NCI-H1092 (cell line): ENCODE results near the gene POU2AF1.
A peak's percentile ranks its signal among the peaks of the same experiment; 100 is the strongest.

Experiments
- DNase-seq: peaks from one replicate; lab custom pipeline; 2025; lab: John Stamatoyannopoulos, UW

Gene POU2AF1

GRCh38 chr11:111387363-111387762 lies 8.3 kb upstream of the POU2AF1 start:
- DNase-seq: peak; percentile 98

GRCh38 chr11:111386611-111387150 lies 7.6 kb upstream of the POU2AF1 start:
- DNase-seq: no peak

- no peak for DNase-seq
These were observed 5.4 kb upstream of the POU2AF1 start for GRCh38 chr11:111384494-111384893.

GRCh38 chr11:111382451-111382850 lies 3.4 kb upstream of the POU2AF1 start:
- no peak for DNase-seq

- no peak for DNase-seq
These were observed 594 bp upstream of the POU2AF1 start for GRCh38 chr11:111379602-111380136.

- DNase-seq: no peak
These were observed 752 bp downstream of the POU2AF1 start for GRCh38 chr11:111378185-111378860.

- no peak for DNase-seq
These were observed 2.7 kb downstream of the POU2AF1 start for GRCh38 chr11:111376181-111376871.

GRCh38 chr11:111373590-111373989 lies 5.5 kb downstream of the POU2AF1 start:
- DNase-seq: no peak

- DNase-seq: peak; percentile 78
These were observed 6.5 kb downstream of the POU2AF1 start for GRCh38 chr11:111372538-111372937.

GRCh38 chr11:111370902-111371578 lies 8.0 kb downstream of the POU2AF1 start:
- DNase-seq: no peak

- DNase-seq: no peak
These were observed 8.7 kb downstream of the POU2AF1 start for GRCh38 chr11:111370270-111370901.

GRCh38 chr11:111368285-111368560 lies 10.9 kb downstream of the POU2AF1 start:
- no peak for DNase-seq

- no peak for DNase-seq
These were observed 11.4 kb downstream of the POU2AF1 start for GRCh38 chr11:111367411-111368284.

GRCh38 chr11:111366560-111367410 lies 12.3 kb downstream of the POU2AF1 start:
- DNase-seq: no peak

GRCh38 chr11:111365722-111366559 lies 13.1 kb downstream of the POU2AF1 start:
- DNase-seq: no peak

- DNase-seq: no peak
These were observed 14.6 kb downstream of the POU2AF1 start for GRCh38 chr11:111364503-111364902.

- no peak for DNase-seq
These were observed 15.1 kb downstream of the POU2AF1 start for GRCh38 chr11:111363985-111364384.

- no peak for DNase-seq
These were observed 16.1 kb downstream of the POU2AF1 start for GRCh38 chr11:111362887-111363411.

GRCh38 chr11:111361874-111362273 lies 17.2 kb downstream of the POU2AF1 start:
- DNase-seq: no peak
